COLO668 (cell line): ENCODE measurements around the gene RALGPS2.

Source experiments
- DNase-seq: peaks from one replicate; lab custom pipeline; 2025; ENCODE audit not compliant: unreplicated experiment; lab: John Stamatoyannopoulos, UW

Gene RALGPS2

GRCh38 chr1:178912597-178912996, 187.6 kb downstream of the RALGPS2 start:
- no peak for DNase-seq

DNA sequence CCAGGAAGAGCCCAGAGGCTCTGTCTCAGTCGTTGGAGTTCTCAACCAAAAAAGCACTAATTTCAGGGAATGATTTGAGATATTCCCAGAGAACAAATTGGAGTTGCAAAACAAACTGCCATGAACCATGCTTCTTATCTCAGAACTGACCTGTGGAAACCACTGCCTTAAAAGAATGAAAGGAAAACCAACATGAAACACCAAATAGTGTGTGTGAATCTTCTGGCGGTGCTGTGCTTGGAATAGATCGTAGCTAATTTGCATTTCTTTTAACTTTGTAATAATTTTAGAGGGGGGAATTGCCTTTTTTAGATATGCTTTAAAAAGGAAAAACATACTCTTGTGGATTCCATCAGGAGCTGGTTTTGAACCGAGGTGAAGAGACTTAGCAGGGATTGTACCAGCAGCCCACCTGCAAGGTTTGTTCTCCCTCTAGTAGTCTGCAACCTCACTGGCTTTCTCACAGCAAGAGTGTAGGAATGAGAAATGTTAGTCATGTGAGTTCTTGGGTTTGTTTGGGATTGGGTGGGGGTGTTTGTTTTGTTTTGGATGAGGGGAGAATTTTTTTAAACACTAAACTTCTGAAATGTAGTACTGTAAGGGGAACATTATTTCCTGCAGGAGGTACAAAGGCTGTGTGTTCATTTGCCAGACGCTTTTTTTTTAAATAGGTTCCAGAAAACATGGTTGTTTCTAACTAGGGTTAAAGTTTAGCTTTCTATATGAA, 191.6 kb downstream of the RALGPS2 start:
- DNase-seq, result no peak

GRCh38 chr1:178918308-178918707, 193.3 kb downstream of the RALGPS2 start:
- DNase-seq, result no peak

DNA sequence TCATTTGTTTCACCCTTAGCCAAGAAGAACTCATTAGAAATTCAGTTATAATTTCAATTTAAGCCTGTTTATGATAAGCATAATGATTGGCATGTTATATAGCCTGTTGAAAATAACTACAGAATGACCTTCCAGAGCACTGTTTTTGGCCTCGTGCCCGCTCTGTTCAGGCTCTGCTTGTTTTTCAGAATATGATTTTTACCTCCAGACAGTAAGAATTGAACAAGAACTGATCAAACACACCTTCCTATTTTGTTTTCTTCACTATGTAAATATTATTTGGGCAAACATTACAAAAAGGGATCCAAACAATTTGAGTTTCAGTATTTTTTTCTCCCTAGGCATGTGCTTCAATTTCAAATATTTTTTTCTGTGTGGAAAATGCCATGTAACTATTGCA, 193.9 kb downstream of the RALGPS2 start:
- no peak for DNase-seq

DNA sequence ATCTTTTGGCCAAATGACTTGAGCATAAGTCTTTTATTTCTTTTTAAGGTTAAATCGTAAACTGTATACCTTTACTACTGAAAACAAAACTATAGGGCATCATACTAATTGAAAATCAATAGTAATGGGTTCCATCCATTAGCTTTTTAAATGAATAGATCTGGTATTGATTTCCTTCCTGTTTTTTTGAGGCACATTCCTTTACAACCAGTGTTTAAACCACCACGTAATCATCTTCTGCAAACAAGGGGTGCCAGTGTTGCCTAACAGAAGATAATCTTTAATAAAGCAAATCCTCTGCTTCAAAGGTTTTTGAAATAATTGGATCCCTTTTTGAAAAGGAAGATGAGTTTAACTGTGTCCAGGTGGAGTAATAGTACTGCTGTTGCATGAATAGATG, 194.5 kb downstream of the RALGPS2 start:
- DNase-seq, result no peak

DNA sequence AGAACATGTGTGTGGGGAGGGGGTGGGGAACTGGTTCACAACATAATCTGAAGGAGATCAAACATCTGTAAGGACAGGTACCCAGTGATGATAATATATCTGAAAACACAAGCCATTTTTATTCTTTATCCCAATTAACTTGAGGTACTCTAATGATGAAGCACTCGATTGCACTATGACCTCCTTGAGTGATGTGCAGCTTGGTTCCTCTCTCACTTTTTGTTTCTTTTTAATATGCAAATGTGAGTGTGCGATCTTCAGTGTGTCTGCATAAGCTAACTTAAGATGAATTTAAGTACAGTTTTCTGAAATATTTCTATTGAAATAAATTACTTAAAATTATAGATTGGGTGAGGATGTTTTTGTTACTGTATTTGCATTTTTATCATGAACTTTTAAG, 196.5 kb downstream of the RALGPS2 start:
- DNase-seq, result no peak

- no peak for DNase-seq
Observed at GRCh38 chr1:178923512-178923911, 198.5 kb downstream of the RALGPS2 start.

DNA sequence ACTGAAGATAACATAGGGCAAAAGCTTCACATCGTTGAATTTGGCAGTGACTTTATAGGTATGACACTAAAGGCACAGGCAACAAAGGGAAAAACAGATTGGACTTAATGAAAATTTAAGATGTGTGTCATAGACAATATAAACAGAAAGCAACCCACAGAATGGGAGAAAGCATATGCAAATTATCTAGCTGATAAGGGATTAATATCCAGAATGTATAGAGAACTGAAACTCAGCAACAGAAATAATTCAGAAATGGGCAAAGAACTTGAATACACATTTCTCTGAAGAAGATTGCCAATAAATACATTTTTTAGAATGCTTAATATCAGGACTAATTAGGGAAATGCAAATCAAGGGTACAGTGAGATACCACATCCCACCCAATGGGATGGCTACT, 201.0 kb downstream of the RALGPS2 start:
- no peak for DNase-seq

GRCh38 chr1:178927003-178927402, 202.0 kb downstream of the RALGPS2 start:
- DNase-seq, result no peak

GRCh38 chr1:178928041-178928440, 203.0 kb downstream of the RALGPS2 start:
- no peak for DNase-seq

DNA sequence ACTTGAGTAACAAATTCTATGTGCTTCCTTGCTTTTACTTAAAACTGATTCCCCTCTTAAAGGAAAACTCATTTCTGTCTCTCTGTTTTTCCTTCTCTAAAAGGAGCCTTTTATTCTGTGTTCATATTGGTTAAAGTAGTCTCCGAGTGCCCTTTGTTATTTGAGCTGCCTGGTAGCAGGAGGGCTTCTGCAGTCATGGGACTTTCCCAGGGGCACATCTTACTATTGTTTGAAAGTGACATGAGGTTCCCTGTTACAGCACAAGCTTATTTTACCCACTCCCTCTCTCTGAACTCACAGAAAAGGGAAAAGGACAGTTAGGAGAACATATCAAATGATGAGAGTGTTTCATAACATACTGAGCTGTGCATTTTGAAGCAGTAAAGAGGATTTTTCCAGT, 203.9 kb downstream of the RALGPS2 start:
- DNase-seq, result no peak

DNA sequence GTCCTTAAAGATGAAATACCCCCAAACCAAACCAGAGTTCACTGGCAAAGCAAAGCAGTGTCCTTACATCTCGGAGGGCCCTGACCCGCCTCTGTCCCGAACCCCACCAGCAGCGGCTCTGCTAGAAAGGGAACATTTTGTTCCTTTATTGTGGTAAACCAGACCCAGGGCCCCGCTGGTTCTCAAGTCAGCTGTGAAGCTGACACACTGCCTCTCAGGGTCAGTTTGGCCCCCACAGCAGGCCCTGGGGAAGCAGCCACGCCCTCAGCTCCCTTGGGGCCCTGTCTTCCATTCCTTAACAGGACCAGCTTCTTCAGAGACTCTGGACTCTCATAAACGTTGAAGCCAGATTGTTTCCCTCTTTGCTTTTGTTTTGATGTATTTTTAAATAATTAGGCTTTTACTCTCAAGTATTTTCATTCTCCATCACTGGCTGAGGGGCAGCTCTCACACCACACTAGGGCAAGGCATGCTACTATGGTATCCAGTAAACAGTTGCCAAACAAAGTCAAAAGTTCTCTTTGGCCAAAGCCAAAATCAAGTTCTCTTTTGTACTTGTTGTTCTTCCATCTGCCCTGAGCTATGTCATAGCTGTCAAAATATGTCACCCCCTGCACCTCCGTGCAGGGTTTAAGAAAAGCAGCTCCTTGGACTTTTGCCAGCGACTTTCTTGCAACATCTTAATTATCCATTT, 207.0 kb downstream of the RALGPS2 start:
- DNase-seq, result no peak

GRCh38 chr1:178932552-178932906, 207.5 kb downstream of the RALGPS2 start:
- DNase-seq, result no peak

DNA sequence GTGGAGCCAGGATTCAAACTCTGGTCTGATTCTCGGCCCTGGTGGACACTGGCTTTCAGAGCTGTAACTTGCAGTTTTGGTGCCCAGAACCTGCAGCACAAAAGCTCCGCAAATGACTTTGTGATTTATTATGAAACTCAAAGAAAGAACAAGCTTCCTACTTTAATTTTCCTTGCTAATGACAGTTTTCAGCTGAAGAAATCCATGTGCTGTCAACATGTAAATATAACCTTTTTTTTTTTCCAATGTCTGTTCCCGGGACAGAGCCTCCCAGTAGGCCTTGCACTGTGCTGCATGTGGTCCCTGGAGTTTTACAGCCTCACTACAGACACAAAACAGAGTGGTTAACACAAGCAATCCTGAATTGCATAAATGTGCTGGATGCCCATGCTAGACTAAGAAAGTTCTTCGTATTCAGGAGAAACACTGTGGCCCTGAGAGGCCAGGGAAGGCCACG, 208.1 kb downstream of the RALGPS2 start:
- no peak for DNase-seq

DNA sequence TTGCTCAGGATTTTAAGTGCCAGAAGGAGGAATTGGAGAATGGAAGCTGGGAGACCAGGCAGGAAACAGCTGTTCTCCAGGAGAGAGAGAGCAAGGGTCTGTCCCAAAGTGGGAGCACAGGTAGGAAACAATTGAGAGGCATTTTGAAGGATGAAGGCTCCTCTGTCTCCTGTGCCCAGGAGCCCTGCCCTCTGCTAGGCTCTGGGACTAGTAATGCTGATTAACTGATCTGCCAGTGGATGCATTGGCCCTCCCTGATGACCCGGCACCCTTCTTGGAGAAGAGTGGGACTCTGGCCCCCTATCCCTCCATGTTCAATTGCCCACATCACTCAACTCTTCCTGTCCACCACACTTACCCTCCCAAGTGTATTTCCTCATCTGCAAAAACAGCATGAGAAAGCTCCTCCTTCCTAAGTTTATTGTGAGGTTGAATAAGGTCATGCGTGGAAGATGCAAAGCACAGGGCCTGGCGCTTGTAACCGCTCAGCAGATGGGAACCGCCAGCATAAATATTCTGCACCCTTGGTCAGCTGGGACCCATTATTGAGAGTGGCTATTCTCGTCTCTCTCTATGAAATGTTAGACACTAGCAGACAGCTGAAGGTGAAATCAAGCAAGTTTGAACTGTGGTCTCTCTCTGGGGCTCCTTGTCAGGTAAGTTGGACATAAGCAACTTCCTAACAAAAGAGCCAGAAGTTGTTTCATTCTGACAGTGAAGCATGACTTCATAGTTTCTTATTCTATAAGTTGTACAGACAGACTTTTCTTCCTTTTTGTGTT, 208.9 kb downstream of the RALGPS2 start:
- DNase-seq, result no peak

DNA sequence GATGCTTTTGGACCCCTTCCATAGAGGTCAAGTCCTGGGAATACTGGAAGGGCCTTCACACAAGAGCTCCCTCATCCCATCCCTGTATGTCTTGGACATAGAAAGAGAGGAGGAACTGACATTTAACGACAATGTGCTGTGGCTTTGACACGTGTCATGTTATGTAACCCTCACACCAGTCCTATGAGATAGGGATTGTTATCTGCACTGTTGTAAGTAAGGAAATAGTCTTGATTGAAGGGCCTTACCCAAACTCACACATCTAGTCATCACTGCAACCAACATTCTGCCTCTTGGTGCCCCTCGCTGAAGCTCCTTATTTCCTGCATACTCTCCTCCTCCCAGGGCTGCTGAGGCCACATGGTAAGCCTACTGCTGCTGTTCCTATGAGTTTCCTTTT, 209.5 kb downstream of the RALGPS2 start:
- no peak for DNase-seq

DNA sequence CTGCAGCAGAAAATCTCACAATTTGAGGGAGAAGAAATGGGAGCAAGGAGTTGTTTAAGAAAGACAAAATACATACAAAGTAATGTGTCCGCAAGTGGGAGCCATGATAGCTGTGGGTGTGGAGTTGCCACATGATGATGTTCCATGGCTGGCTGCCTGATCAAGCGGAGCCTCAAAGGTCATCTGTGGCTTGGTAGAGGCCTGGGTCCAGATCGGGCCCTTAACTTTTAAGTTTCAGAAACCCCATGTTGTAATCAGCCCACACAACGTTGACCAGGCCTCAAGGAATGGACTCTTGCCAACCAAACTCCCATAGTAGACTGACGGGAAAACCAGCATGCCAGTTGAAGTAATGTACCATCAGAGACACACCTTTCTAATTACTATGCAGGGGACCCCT, 210.6 kb downstream of the RALGPS2 start:
- no peak for DNase-seq

- DNase-seq, result no peak
Observed at GRCh38 chr1:178937695-178938094, 212.7 kb downstream of the RALGPS2 start.

- DNase-seq, result no peak
Observed at GRCh38 chr1:178938101-178938958, 213.3 kb downstream of the RALGPS2 start.

GRCh38 chr1:178938959-178939317, 213.9 kb downstream of the RALGPS2 start:
- no peak for DNase-seq
